Measurements from ENCODE around the gene PLCL1. TPM values are rescaled to one million over a fixed set of nuclear protein-coding genes. Genes with fewer than 3 reads are reported as not detected.

Gene PLCL1
- polyA plus RNA-seq, 1 experiment = 0.09 TPM

DNA sequence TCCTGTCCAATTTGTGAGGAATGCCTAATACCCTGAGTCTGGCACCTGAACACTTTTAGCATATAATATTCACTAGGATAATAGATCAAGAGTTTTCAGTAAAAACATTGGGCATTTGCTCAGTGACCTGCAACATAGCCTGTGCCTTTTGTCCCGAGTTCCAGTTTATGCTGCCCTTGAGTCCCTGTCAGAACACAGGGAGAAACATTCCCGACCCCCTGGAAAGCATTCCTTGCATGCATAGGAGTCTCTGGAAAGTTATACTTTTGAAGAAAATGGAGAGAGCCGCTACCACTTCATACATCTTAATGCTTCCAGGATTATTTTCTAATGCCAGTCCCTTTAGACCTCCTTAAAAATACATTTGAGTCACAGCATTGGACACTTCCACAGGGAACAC, 107.3 kb downstream of the PLCL1 start:
- no peaks in the 10 kb centered on the region for H3K27me3 ChIP-seq (ENCODE audit: control insufficient read depth, insufficient read depth, low read length)
- no peaks in the 10 kb centered on the region for H3K36me3 ChIP-seq (ENCODE audit: control insufficient read depth, insufficient read depth, low read length)
- DNase-seq (ENCODE audit: low read depth) = no peak
- TF ChIP-seq, protein P1, sequence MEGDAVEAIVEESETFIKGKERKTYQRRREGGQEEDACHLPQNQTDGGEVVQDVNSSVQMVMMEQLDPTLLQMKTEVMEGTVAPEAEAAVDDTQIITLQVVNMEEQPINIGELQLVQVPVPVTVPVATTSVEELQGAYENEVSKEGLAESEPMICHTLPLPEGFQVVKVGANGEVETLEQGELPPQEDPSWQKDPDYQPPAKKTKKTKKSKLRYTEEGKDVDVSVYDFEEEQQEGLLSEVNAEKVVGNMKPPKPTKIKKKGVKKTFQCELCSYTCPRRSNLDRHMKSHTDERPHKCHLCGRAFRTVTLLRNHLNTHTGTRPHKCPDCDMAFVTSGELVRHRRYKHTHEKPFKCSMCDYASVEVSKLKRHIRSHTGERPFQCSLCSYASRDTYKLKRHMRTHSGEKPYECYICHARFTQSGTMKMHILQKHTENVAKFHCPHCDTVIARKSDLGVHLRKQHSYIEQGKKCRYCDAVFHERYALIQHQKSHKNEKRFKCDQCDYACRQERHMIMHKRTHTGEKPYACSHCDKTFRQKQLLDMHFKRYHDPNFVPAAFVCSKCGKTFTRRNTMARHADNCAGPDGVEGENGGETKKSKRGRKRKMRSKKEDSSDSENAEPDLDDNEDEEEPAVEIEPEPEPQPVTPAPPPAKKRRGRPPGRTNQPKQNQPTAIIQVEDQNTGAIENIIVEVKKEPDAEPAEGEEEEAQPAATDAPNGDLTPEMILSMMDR (IDR thresholded peaks at IDR 0.05; ENCODE audit: insufficient read depth, low read depth, low read length) = no peak
- no peak overlapping the region for H3K4me3 ChIP-seq (ENCODE audit: low read depth, low read length)
- POLR2A ChIA-PET = no interaction called here
- CTCF ChIA-PET = no interaction called here

- Histone ChIP-seq H3K4me3 (ENCODE audit: low read depth, low read length) (no peak overlapping the region), H3K36me3 (ENCODE audit: control insufficient read depth, insufficient read depth, low read length) (no peaks in the 10 kb centered on the region), H3K27me3 (ENCODE audit: control insufficient read depth, insufficient read depth, low read length) (no peaks in the 10 kb centered on the region)
- DNase-seq (ENCODE audit: low read depth) = no peak
- ChIA-PET POLR2A (no interaction called here), CTCF (no interaction called here)
- TF ChIP-seq, protein P1 (IDR thresholded peaks at IDR 0.05; ENCODE audit: insufficient read depth, low read depth, low read length) = no peak
These were observed 108.7 kb downstream of the PLCL1 start for GRCh38 chr2:197913084-197913483.

DNA sequence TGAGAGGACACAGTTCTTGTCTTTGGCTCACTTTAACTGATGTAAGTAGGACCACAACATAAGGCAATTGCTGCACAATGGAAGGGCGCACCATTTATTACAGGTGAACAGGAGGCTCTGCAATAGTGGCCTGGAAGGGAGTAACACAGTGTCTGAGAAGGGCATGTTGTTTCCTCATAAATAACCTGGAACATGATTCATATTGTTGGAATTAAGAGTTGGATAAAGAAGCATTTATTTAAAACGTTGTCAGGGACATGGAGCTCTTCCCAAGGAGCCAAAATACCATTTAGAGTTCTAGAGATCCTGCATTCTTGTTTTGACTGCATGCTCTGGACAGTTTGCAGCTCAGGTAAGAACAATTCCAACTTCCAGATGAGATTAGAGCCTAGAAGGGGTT, 110.4 kb downstream of the PLCL1 start:
- POLR2A ChIA-PET = no interaction called here

GRCh38 chr2:197915548-197916265, 111.3 kb downstream of the PLCL1 start:
- TF ChIP-seq, protein P1 (IDR thresholded peaks at IDR 0.05; ENCODE audit: insufficient read depth, low read depth, low read length) = no peak
- Histone ChIP-seq H3K36me3 (ENCODE audit: control insufficient read depth, insufficient read depth, low read length) (no peaks in the 10 kb centered on the region), H3K4me3 (ENCODE audit: low read depth, low read length) (no peak overlapping the region), H3K27me3 (ENCODE audit: control insufficient read depth, insufficient read depth, low read length) (no peaks in the 10 kb centered on the region)
- ChIA-PET CTCF (no interaction called here), POLR2A (no interaction called here)
- peak; percentile 31 for DNase-seq (ENCODE audit: low read depth)

More for the DNA sequence above, 110.4 kb downstream of the PLCL1 start:
- TF ChIP-seq, protein P1 (IDR thresholded peaks at IDR 0.05; ENCODE audit: insufficient read depth, low read depth, low read length) = no peak
- Histone ChIP-seq H3K4me3 (ENCODE audit: low read depth, low read length) (no peak overlapping the region), H3K27me3 (ENCODE audit: control insufficient read depth, insufficient read depth, low read length) (no peaks in the 10 kb centered on the region), H3K36me3 (ENCODE audit: control insufficient read depth, insufficient read depth, low read length) (no peaks in the 10 kb centered on the region)
- no peak for DNase-seq (ENCODE audit: low read depth)
- CTCF ChIA-PET = no interaction called here

- ChIA-PET POLR2A (no interaction called here), CTCF (no interaction called here)
These were observed 115.1 kb downstream of the PLCL1 start for GRCh38 chr2:197919487-197919886.

More at GRCh38 chr2:197919487-197919886, 115.1 kb downstream of the PLCL1 start:
- H3K36me3 ChIP-seq (ENCODE audit: control insufficient read depth, insufficient read depth, low read length) = no peaks in the 10 kb centered on the region
- H3K4me3 ChIP-seq (ENCODE audit: low read depth, low read length) = no peak overlapping the region
- TF ChIP-seq, protein P1 (IDR thresholded peaks at IDR 0.05; ENCODE audit: insufficient read depth, low read depth, low read length) = no peak
- no peak for DNase-seq (ENCODE audit: low read depth)
- no peaks in the 10 kb centered on the region for H3K27me3 ChIP-seq (ENCODE audit: control insufficient read depth, insufficient read depth, low read length)
